ENCODE results near the gene KCNJ18. TPM values are rescaled to one million over a fixed set of nuclear protein-coding genes. Genes with fewer than 3 reads are reported as not detected.
"Not testable (repeated sequence)": the region's sequence is repeated elsewhere in the genome, so short reads cannot be mapped to it uniquely, and the experiment has no call there.

KCNJ18 gene
- total RNA-seq, 6 experiments from 2014 or later: not detected

DNA sequence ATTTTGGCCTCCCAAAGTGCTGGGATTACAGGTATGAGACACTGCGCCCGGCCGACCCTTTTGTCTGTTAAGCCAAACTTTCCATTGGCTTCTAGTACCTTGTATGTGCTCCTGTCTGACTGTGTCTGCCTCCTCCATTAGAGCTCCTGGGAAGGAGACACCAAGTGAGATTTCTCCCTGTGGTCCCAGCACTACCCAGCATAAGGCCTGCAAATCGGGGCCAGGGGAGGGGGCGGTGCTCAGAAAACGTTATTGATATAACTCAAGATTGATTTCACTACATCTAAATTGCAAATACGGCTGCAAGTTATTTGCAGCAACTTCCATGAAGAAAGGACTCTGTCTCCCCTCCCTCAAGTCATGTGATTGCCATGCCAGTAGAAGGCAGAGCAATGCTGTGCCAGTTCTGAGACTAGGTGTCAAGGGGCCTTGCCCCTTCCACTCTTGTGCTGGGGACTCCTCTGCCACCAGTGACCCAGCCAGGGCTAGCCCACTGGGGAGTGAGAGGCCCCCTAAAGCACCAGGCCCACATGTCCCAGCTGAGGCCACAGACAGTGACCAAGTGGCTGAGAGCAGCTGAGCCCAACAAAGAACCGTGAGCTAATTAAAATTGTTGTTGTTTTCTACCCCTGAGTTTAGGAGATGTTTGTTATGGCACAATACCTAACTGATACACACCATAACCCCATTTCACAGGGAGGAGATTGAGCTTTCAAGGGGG, 55.0 kb downstream of the KCNJ18 start:
- not testable (repeated sequence) for H3K36me3 Mint-ChIP-seq (ENCODE audit: low read depth); H3K4me1 Mint-ChIP-seq (ENCODE audit: low read depth); DNase-seq; H3K4me3 Mint-ChIP-seq; H3K27ac Mint-ChIP-seq; H3K27me3 Mint-ChIP-seq (ENCODE audit: insufficient read depth)
- peaks cover 47% of the 10 kb centered on the region for H3K9me3 Mint-ChIP-seq

DNA sequence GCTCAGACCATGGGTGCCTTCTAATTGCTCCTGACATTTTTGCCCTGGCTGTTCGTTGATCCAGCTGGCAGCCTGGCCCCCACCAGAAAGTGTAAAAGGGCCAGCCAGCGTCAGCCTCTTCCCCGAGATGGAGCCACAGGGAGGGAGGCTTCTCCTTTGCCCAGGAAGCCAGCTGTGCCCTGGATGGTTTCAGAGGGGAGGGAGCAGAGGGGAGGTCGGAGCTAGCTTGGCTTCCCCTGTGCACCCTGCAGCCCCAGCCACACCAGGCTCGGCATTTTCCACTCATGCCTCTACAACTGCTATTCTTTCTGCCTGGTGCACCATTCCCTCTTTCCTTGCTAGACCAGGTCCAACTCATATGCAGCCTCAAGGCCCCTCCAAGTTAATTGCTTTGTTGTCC, 56.4 kb downstream of the KCNJ18 start:
- H3K9me3 Mint-ChIP-seq: peaks cover 42% of the 10 kb centered on the region
- H3K36me3 Mint-ChIP-seq (ENCODE audit: low read depth); H3K4me1 Mint-ChIP-seq (ENCODE audit: low read depth): not testable (repeated sequence)

DNA sequence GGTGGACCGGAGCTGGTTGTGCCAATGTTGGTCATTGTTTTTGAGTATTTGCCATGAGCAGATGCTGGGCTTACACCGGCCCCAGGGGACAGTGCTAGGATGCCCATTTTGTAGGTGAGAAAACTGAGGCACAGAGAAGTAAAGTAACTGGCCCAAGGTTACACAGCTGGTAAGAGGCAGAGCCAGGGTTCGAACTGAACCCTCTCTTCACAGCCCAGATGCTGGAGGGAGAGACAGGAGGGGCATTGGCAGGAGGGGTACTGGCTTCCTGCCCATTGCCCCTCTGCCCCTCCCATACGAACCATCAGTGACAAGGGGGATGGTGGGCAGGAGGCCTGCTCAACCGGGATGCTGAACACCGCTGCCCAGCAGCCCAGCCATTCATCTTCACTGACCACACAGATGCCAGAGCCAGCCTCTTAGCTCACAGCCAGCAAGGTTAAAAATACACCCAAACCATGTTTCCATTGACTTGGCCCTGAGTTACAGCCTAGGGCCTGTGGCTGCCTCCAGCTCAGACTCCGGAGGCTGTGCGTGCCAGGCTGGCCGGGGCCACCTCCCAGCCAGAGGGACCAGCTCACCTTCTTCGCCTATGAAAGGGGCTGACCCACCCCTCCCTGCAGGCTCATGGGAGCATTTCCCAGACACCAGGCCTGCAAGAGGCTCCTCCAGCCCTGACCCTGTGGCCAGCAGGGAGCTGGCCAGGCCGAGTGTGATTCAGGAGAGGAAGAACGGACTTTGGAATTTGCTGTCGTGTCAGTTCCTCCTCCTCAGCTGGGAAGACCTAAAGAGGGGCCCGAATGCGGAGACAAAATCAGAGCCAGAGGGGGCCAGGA, 57.6 kb downstream of the KCNJ18 start:
- H3K27ac Mint-ChIP-seq; H3K27me3 Mint-ChIP-seq (ENCODE audit: insufficient read depth): not testable (repeated sequence)

More for the DNA sequence above, 56.4 kb downstream of the KCNJ18 start:
- not testable (repeated sequence) for H3K4me3 Mint-ChIP-seq; H3K27ac Mint-ChIP-seq; DNase-seq; H3K27me3 Mint-ChIP-seq (ENCODE audit: insufficient read depth)

DNA sequence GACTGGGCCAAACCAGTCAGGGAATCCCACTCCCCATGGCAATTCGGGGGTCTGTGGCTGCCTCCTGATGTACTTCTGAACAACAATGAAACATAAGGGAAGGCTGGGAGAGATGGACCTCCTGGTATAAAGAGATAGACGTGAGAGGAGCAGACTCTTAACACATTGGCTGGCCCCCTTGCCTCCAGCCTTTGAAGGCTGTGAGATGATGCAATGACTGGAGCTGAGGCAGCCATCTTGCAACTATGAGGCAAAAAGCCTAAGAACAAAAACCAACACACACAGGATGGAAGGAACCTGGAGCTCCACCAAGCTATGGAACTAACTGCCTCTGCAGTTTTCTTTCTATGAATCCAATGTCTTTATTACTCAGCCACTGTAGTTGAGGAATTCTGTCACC, 58.8 kb downstream of the KCNJ18 start:
- H3K9me3 Mint-ChIP-seq: peaks cover 33% of the 10 kb centered on the region
- not testable (repeated sequence) for H3K4me1 Mint-ChIP-seq (ENCODE audit: low read depth); H3K27ac Mint-ChIP-seq; H3K27me3 Mint-ChIP-seq (ENCODE audit: insufficient read depth); H3K4me3 Mint-ChIP-seq; H3K36me3 Mint-ChIP-seq (ENCODE audit: low read depth); DNase-seq

More for the DNA sequence above, 57.6 kb downstream of the KCNJ18 start:
- H3K9me3 Mint-ChIP-seq: peaks cover 42% of the 10 kb centered on the region
- not testable (repeated sequence) for H3K36me3 Mint-ChIP-seq (ENCODE audit: low read depth); H3K4me1 Mint-ChIP-seq (ENCODE audit: low read depth); H3K4me3 Mint-ChIP-seq; DNase-seq
